ENCODE data around the gene CARNS1. TPM values are rescaled to one million over a fixed set of nuclear protein-coding genes. Genes with fewer than 3 reads are reported as not detected.

The CARNS1 gene
- total RNA-seq, 1 experiment from 2014 or later, result 0.34 TPM

- no peak for DNase-seq (ENCODE audit: low read depth)
Observed at GRCh38 chr11:67376063-67376820, 39.2 kb upstream of the CARNS1 start.

GRCh38 chr11:67376873-67377808 lies 38.3 kb upstream of the CARNS1 start:
- peak; percentile 41 for DNase-seq (ENCODE audit: low read depth)

- DNase-seq (ENCODE audit: low read depth), result no peak
Observed at GRCh38 chr11:67378544-67378943, 36.9 kb upstream of the CARNS1 start.

- peak; percentile 74 for DNase-seq (ENCODE audit: low read depth)
Observed at GRCh38 chr11:67379061-67380058, 36.1 kb upstream of the CARNS1 start.

GRCh38 chr11:67381244-67381972 lies 34.1 kb upstream of the CARNS1 start:
- DNase-seq (ENCODE audit: low read depth), result no peak

- peak; percentile 77 for DNase-seq (ENCODE audit: low read depth)
Observed at GRCh38 chr11:67382276-67383136, 33.0 kb upstream of the CARNS1 start.

- peak; percentile 76 for DNase-seq (ENCODE audit: low read depth)
Observed at GRCh38 chr11:67384851-67385366, 30.6 kb upstream of the CARNS1 start.

- DNase-seq (ENCODE audit: low read depth), result no peak
Observed at GRCh38 chr11:67387069-67387468, 28.4 kb upstream of the CARNS1 start.

- DNase-seq (ENCODE audit: low read depth), result no peak
Observed at GRCh38 chr11:67387518-67387917, 28.0 kb upstream of the CARNS1 start.

GRCh38 chr11:67389477-67389876 lies 26.0 kb upstream of the CARNS1 start:
- DNase-seq (ENCODE audit: low read depth), result peak; percentile 44

- DNase-seq (ENCODE audit: low read depth), result no peak
Observed at GRCh38 chr11:67390947-67391303, 24.6 kb upstream of the CARNS1 start.

- DNase-seq (ENCODE audit: low read depth), result peak; percentile 96
Observed at GRCh38 chr11:67391304-67392182, 23.9 kb upstream of the CARNS1 start, which contains the start of gene RAD9A. Gene RAD9A, plus strand, starts transcription at chr11:67391986. Its CDS starts 59 bp downstream, at chr11:67392045.

GRCh38 chr11:67392183-67392715 lies 23.2 kb upstream of the CARNS1 start:
- DNase-seq (ENCODE audit: low read depth), result no peak

- DNase-seq (ENCODE audit: low read depth), result no peak
Observed at GRCh38 chr11:67393437-67393836, 22.0 kb upstream of the CARNS1 start.

GRCh38 chr11:67393990-67394389 lies 21.5 kb upstream of the CARNS1 start:
- DNase-seq (ENCODE audit: low read depth), result no peak

GRCh38 chr11:67395555-67396258 lies 19.8 kb upstream of the CARNS1 start:
- DNase-seq (ENCODE audit: low read depth), result no peak

- DNase-seq (ENCODE audit: low read depth), result no peak
Observed at GRCh38 chr11:67396259-67396581, 19.3 kb upstream of the CARNS1 start.

Data from Daoy (cell line).